Limb (tissue), 2 donors: ENCODE results near the gene SPX.

ENCODE experiments used
- DNase-seq, 2 donors: peaks; one replicate each; pipeline ENCODE4 v3.0.0-alpha.2; 2016; ENCODE audit errors: extremely low spot score in 2 of 2

SPX gene

GRCh38 chr12:21538061-21538653, 12.1 kb downstream of the SPX start:
- no peak for DNase-seq

- DNase-seq: no peak
Observed at GRCh38 chr12:21539797-21540196, 13.7 kb downstream of the SPX start.

- DNase-seq: no peak
Observed at GRCh38 chr12:21541773-21542172, 15.7 kb downstream of the SPX start.

- no peak for DNase-seq
Observed at GRCh38 chr12:21542403-21542802, 16.3 kb downstream of the SPX start.

GRCh38 chr12:21543151-21543550, 17.1 kb downstream of the SPX start:
- no peak for DNase-seq

GRCh38 chr12:21545557-21545956, 19.5 kb downstream of the SPX start:
- no peak for DNase-seq

- DNase-seq: no peak
Observed at GRCh38 chr12:21546716-21547115, 20.6 kb downstream of the SPX start.

- no peak for DNase-seq
Observed at GRCh38 chr12:21547437-21547836, 21.3 kb downstream of the SPX start.

GRCh38 chr12:21551841-21552465, 25.9 kb downstream of the SPX start:
- peak in 1 of 2 donors; percentile 79 for DNase-seq

- no peak for DNase-seq
Observed at GRCh38 chr12:21552635-21553328, 26.7 kb downstream of the SPX start.

GRCh38 chr12:21553329-21553675, 27.2 kb downstream of the SPX start:
- peak; percentile 34 to 68 for DNase-seq

GRCh38 chr12:21558100-21558679, 32.1 kb downstream of the SPX start:
- no peak for DNase-seq

GRCh38 chr12:21559855-21560569, 33.9 kb downstream of the SPX start:
- DNase-seq: no peak

GRCh38 chr12:21561158-21561557, 35.1 kb downstream of the SPX start:
- no peak for DNase-seq

GRCh38 chr12:21562859-21563258, 36.8 kb downstream of the SPX start:
- DNase-seq: no peak

GRCh38 chr12:21566223-21566906, 40.3 kb downstream of the SPX start:
- no peak for DNase-seq

GRCh38 chr12:21566907-21567394, 40.9 kb downstream of the SPX start:
- no peak for DNase-seq

- no peak for DNase-seq
Observed at GRCh38 chr12:21568115-21568514, 42.0 kb downstream of the SPX start.

GRCh38 chr12:21571046-21571445, 45.0 kb downstream of the SPX start:
- DNase-seq: no peak

- no peak for DNase-seq
Observed at GRCh38 chr12:21573733-21574358, 47.8 kb downstream of the SPX start.

- DNase-seq: no peak
Observed at GRCh38 chr12:21576431-21576830, 50.3 kb downstream of the SPX start.
